22Rv1 (cell line): ENCODE results near the gene NCAN.

Experiments used
- H3K27ac ChIP-seq: fragments of 450-650 bp; 2 replicates; pipeline ENCODE4 v1.5.1; 2017
- CTCF ChIP-seq: fragments of 450-650 bp; IDR thresholded peaks from 2 replicates; pipeline ENCODE4 v1.5.1; 2017; ENCODE audit warnings: mild to moderate bottlenecking
- ZFX ChIP-seq: fragments of 450-650 bp; IDR thresholded peaks from 2 replicates; pipeline ENCODE4 v1.6.1; 2017; ENCODE audit warnings: antibody characterized with exemption, borderline replicate concordance

The NCAN gene

GRCh38 chr19:19285686-19286085, 73.9 kb downstream of the NCAN start:
- TF ChIP-seq ZFX (no peak), CTCF (no peak)
- H3K27ac ChIP-seq = no peak overlapping the region

DNA sequence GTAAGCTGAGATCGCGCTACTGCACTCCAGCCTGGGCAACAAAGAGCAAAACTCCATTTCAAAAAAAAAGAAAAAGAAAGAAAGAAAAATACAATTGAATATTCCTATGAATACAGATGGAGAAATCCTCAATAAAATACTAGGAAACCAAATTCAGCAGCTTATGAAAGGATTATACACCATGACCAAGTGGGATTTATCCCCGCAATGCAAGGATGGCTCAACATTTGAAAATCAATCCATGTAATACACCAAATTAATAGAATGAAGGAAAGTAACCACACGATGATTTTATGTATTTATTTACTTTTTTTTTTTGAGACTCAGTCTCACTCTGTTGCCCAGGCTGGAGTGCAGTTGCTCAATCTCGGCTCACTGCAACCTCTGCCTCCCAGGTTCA, 80.8 kb downstream of the NCAN start:
- H3K27ac ChIP-seq = no peak overlapping the region
- no peak for TF ChIP-seq ZFX
- no peak for TF ChIP-seq CTCF

- TF ChIP-seq CTCF (no peak), ZFX (no peak)
- H3K27ac ChIP-seq = no peak overlapping the region
Measured at GRCh38 chr19:19294914-19295313, 83.2 kb downstream of the NCAN start.

- H3K27ac ChIP-seq = no peak overlapping the region
- TF ChIP-seq CTCF (no peak), ZFX (no peak)
Measured at GRCh38 chr19:19296953-19297689, 85.4 kb downstream of the NCAN start.

GRCh38 chr19:19297759-19298158, 86.0 kb downstream of the NCAN start:
- H3K27ac ChIP-seq = no peak overlapping the region
- TF ChIP-seq ZFX (no peak), CTCF (no peak)

GRCh38 chr19:19300613-19301012, 88.9 kb downstream of the NCAN start:
- H3K27ac ChIP-seq = no peak overlapping the region
- TF ChIP-seq CTCF (no peak), ZFX (no peak)
